Mucosa of gallbladder (tissue), 1 donor: Measurements from ENCODE around the gene TMPRSS11E. TPM values are rescaled to one million over a fixed set of nuclear protein-coding genes. Genes with fewer than 3 reads are reported as not detected.
"Not testable (repeated sequence)": the region's sequence is repeated elsewhere in the genome, so short reads cannot be mapped to it uniquely, and the experiment has no call there.

Experiments used
- DNase-seq: peaks from one replicate; pipeline ENCODE4 v3.0.0-alpha.2; 2020; ENCODE audit warnings: low spot score
- total RNA-seq: library from RNA; stranded (reverse); gene quantifications from one replicate; pipeline ENCODE4 v1.2.1, GENCODE V29; 2021
- donor health status: DM: no; HTN: no; CAD: no.

Gene TMPRSS11E
- total RNA-seq = not detected

DNA sequence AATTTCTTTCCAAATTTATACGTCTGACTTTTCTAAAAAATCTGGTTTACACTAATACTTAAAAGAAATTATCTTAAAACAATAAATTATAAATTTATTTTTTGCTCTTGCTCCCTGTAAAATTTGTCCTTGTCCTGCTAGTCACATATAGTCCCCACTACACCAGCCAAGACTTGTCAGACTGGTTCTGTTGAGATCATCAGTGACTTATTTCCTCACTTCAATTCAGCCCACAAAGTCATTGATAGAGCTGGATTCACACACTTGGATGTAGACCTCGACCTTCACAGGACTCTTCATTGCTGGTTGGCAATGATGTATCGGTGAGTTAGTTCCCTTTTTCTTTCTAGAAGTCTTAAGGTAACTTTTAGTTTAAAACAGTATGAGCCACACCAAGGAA lies at the start of gene TMPRSS11E:
TSS of gene TMPRSS11E (plus strand) at position 263 of the 400 bp plus-strand sequence. CDS start at position 313, 50 bp downstream.
- no peak for DNase-seq

- no peak for DNase-seq
These were observed 48.0 kb upstream of the TMPRSS11E start for GRCh38 chr4:68399306-68399705.

GRCh38 chr4:68401231-68401630 lies 46.0 kb upstream of the TMPRSS11E start:
- DNase-seq = no peak

GRCh38 chr4:68404153-68404552 lies 43.1 kb upstream of the TMPRSS11E start:
- no peak for DNase-seq

DNA sequence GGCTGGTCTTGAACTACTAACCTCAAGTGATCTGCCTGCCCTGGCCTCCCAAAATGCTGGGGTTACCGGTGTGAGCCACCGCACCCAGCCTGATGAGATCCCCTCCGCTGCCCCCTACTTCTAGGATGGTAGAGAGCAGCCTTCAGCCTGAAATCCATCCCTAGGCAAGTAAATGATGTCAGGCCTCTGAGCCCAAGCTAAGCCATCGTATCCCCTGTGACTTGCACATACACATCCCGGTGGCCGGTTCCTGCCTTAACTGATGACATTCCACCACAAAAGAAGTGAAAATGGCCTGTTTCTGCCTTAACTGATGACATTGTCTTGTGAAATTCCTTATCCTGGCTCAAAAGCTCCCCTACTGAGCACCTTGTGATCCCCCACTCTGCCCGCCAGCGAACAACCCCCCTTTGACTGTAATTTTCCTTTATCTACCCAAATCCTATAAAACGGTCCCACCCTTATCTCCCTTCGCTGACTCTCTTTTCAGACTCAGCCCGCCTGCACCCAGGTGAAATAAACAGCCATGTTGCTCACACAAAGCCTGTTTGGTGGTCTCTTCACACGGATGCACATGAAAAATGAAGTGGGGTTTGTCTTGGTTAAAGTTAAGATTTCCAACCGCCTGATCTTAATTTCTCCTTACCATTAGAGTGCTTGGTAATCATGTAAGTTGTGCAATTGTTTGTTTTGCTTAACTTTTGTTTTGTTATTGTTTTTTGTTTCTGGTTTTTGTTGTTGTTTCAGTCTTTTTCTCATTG lies 41.4 kb upstream of the TMPRSS11E start:
- not testable (repeated sequence) for DNase-seq

- DNase-seq = no peak
These were observed 40.8 kb upstream of the TMPRSS11E start for GRCh38 chr4:68406479-68406859.

- not testable (repeated sequence) for DNase-seq
These were observed 40.0 kb upstream of the TMPRSS11E start for GRCh38 chr4:68407015-68407867.

- DNase-seq = no peak
These were observed 39.4 kb upstream of the TMPRSS11E start for GRCh38 chr4:68407868-68408190.

- DNase-seq = no peak
These were observed 37.1 kb upstream of the TMPRSS11E start for GRCh38 chr4:68410149-68410548.

- DNase-seq = no peak
These were observed 36.6 kb upstream of the TMPRSS11E start for GRCh38 chr4:68410643-68411042.

- DNase-seq = not testable (repeated sequence)
These were observed 35.2 kb upstream of the TMPRSS11E start for GRCh38 chr4:68412031-68412430.

- no peak for DNase-seq
These were observed 30.7 kb upstream of the TMPRSS11E start for GRCh38 chr4:68416591-68416990.

DNA sequence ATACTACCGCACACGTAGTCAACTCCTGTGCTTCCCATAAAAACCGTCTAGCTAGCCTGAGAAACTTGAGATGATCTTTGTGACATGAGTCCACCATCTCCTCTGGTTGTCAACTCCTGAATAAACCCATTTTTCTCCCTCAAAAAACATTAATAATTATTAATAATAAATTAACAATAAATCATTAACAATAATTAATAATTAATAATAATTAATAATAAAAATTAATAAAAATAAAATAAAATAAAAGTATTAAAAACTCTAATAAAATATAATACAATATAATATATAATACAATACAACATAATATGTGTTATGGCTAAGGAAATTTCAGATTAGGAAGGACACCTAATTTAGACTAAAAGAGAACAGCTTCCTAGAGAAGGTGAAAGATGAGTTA lies 20.7 kb upstream of the TMPRSS11E start:
- no peak for DNase-seq

DNA sequence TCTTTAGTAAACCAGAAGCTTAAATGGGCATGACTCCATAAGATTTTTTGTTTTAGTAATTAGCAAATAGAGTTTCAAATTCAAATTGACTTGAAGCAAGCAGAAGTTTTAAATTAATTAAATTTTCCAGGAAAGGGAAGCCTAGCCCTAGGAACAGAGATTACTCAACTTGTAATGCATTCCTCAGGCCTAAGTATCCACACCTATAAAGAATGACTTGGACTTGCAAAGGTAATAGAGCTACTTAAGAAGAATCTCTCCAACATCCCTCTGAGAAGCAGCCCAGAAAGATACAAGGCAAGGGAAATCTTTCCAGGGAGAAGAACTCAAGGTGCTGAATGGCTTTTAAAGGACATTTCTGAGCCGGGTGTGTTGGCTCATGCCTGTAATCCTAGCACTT lies 16.9 kb upstream of the TMPRSS11E start:
- no peak for DNase-seq

- no peak for DNase-seq
These were observed 14.9 kb upstream of the TMPRSS11E start for GRCh38 chr4:68432320-68432719.

DNA sequence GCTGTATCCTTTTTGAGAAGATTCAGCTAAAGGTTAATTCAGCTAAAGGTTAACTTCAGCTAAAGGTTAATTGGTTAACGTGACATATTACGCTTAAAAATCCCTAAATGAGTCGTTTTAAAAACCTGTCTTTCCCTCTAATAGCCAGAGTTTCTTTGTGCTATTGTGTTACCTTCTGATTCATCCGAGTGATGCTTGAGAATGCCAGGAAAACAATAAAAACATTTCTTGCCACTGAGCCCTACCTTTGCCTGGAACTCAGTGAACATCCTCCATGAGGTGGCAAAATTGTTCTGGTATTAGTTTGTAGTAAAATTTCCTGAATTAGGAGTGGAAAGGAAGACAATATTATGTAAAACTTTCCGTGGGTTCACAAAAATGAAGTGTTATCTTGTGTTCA lies 13.7 kb upstream of the TMPRSS11E start:
- DNase-seq = no peak

DNA sequence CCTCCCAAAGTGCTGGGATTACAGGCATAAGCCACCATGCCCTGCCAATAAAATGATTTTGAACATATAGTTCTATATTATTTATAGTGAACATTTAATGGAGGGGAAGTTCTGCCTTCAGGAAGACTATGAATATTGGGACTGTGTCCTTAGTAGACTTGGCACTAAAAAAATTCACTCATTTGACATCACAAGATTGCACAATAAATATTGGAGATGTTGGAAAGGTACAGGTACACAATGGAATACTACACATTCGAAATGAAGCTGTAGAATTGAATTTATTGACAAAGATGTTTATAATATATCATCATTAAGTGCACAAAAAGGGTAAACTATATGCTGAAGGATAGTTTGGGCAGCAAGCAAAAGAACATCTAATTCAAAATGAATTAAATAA lies 13.0 kb upstream of the TMPRSS11E start:
- no peak for DNase-seq

DNA sequence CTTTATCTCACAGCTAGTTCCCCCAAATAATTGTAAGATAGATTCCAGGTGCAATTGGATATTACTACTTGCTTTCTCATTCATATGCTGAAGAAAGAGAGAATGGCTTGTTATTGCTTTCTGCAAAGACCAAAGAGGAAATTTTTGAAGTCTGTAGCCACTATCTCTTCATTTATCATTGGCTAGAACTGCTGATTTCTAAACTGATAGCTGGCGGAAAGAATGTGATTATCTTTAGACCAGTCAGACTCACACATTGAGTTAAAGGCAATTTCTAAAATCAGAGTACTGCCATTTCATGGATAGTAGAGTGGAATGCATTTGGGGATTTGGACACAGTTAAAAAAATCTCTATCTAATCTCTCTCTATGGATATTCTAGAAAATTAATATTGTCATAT lies 12.4 kb upstream of the TMPRSS11E start:
- no peak for DNase-seq

DNA sequence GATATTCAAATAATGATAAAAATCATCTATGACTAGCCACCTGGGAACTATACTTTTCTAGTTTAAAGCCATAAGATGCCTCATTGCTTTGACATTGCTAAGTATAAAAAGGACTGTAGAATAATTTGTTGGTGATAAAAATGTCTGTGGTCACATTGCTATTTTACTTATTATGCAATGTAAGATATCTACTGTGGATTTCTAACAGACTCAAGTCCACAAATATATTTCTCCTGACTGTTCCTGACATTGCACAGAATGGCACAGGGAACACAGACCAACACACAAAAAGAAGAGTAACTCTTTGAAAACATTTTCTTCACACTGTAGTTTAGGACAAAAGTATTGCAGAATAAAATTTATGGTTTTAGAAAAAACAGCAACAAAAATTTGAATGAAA lies 2.2 kb upstream of the TMPRSS11E start:
- no peak for DNase-seq

- no peak for DNase-seq
These were observed 4.3 kb downstream of the TMPRSS11E start for GRCh38 chr4:68451246-68452211.

DNA sequence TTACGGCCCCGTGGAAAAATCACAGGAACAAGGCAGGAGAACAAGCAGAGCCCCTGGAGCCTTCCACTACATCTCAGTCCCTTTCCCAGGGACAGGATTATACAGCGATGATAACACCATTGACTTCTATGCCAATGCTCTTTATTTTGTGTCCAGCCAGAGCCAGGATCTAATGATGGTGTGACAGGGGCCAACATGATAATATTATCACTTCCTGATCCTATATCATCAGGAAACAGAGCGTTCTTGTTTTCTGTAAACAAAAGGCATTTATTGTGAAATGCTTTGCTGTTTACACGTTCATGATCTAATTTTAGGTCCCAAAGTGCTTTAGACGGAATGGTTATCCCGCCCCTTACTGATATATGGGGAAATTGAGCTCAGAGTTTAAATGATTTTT lies 12.8 kb downstream of the TMPRSS11E start:
- DNase-seq = no peak

GRCh38 chr4:68461790-68462189 lies 14.5 kb downstream of the TMPRSS11E start:
- no peak for DNase-seq
